ENCODE measurements around the gene CTIF.

The CTIF gene

DNA sequence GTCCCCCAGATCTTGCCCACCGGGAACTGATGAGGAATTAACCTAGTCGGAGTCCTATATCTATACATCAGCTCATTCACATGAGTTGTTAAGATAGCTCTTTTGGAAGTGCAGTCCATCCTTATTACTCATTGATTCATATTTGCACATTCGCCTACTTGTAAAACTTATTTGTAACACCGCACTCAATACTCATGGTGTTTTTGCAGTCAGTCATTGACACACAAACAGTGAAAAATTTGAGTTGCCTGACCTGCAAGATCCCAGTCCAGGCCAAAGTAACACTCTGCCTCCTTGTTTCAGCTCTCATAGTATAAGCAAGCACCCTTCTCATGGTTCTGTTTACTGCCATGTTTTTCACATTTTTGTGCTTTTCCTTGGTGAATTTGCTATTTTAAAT is 180.6 kb downstream of the CTIF start:
- Histone ChIP-seq H3K9me3 (ENCODE audit: insufficient read depth, low read length) (no peaks in the 10 kb centered on the region), H3K27ac (ENCODE audit: low read length) (no peak overlapping the region), H3K27me3 (ENCODE audit: low read depth, low read length) (no peaks in the 10 kb centered on the region; the same call in 1 of the 2 replicates), H3K9ac (ENCODE audit: low read length) (no peak overlapping the region), H3K36me3 (replicated peaks; ENCODE audit: low read depth, low read length) (peaks cover 8% of the 10 kb centered on the region), H3K4me1 (ENCODE audit: low read length) (peaks cover 33% of the 10 kb centered on the region), H2AFZ (ENCODE audit: low read depth, low read length) (no peak overlapping the region), H3K4me2 (ENCODE audit: low read length) (no peak overlapping the region), H3K4me3 (ENCODE audit: low read length) (no peak overlapping the region), H4K20me1 (ENCODE audit: insufficient read depth, low read length) (peaks cover 35% of the 10 kb centered on the region), H3K79me2 (ENCODE audit: low read length) (no peaks in the 10 kb centered on the region)
- TF ChIP-seq CTCF (IDR thresholded peaks at IDR 0.05; ENCODE audit: low read depth, low read length) (no peak), EZH2phosphoT487 (IDR thresholded peaks at IDR 0.05; ENCODE audit: low read depth) (no peak)

GRCh38 chr18:48719974-48720654 is 181.3 kb downstream of the CTIF start:
- Histone ChIP-seq H3K9me3 (ENCODE audit: insufficient read depth, low read length) (no peaks in the 10 kb centered on the region), H3K4me3 (ENCODE audit: low read length) (no peak overlapping the region), H3K79me2 (ENCODE audit: low read length) (no peaks in the 10 kb centered on the region), H3K4me2 (ENCODE audit: low read length) (no peak overlapping the region), H3K27ac (ENCODE audit: low read length) (no peak overlapping the region), H4K20me1 (ENCODE audit: insufficient read depth, low read length) (peaks cover 28% of the 10 kb centered on the region), H3K9ac (ENCODE audit: low read length) (no peak overlapping the region), H3K27me3 (ENCODE audit: low read depth, low read length) (no peaks in the 10 kb centered on the region), H3K4me1 (ENCODE audit: low read length) (peaks cover 34% of the 10 kb centered on the region), H3K36me3 (replicated peaks; ENCODE audit: low read depth, low read length) (peaks cover 8% of the 10 kb centered on the region), H2AFZ (ENCODE audit: low read depth, low read length) (no peak overlapping the region)
- TF ChIP-seq CTCF (IDR thresholded peaks at IDR 0.05; ENCODE audit: low read depth, low read length): no peak
- no peak for TF ChIP-seq EZH2phosphoT487 (IDR thresholded peaks at IDR 0.05; ENCODE audit: low read depth)

DNA sequence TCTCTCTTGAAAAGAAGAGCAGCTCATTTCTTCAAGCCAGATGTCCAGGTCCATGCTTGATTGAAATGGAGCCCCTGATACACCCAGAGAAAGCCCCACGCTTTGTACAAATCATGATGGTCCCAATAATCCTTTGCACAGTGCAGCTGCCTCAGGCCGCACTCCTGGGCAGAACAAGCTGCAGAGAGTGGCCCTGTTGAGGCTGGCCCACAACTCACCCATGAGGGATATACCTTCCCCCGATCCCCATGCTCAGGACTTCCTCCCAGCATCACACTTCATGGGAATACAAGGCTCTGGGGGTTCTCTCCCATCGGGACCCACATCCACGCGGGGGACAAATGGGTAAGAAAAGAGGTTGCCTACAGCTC is 181.8 kb downstream of the CTIF start:
- TF ChIP-seq EZH2phosphoT487 (IDR thresholded peaks at IDR 0.05; ENCODE audit: low read depth) (no peak), CTCF (IDR thresholded peaks at IDR 0.05; ENCODE audit: low read depth, low read length) (no peak)
- peaks cover 11% of the 10 kb centered on the region for H3K36me3 ChIP-seq (replicated peaks; ENCODE audit: low read depth, low read length)

DNA sequence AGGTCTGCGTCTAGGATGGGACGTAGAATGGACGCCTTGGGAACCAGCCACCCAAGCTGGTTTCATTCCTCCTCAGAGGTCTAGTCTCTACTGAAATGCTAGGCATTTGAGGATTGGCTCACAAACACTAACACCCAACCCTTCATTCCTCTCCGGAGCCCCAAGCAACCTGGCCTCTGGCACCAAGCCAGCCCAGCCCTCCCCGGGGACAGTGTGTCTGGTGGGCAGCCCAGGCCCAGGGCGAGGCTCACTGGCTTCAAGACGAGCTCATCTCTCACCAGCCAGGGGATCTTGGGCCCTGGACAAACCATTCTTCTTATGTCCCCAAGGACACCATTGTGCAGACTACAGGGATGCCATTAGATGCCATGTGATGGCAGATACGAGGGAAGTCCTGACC is 182.5 kb downstream of the CTIF start:
- H3K9ac ChIP-seq (ENCODE audit: low read length): no peak overlapping the region
- TF ChIP-seq EZH2phosphoT487 (IDR thresholded peaks at IDR 0.05; ENCODE audit: low read depth): no peak
- TF ChIP-seq CTCF (IDR thresholded peaks at IDR 0.05; ENCODE audit: low read depth, low read length): no peak
- no peak overlapping the region for H3K4me2 ChIP-seq (ENCODE audit: low read length)

More for the DNA sequence above, 181.8 kb downstream of the CTIF start:
- Histone ChIP-seq H3K4me1 (ENCODE audit: low read length) (peaks cover 29% of the 10 kb centered on the region), H4K20me1 (ENCODE audit: insufficient read depth, low read length) (peaks cover 26% of the 10 kb centered on the region), H2AFZ (ENCODE audit: low read depth, low read length) (no peak overlapping the region), H3K27ac (ENCODE audit: low read length) (no peak overlapping the region), H3K4me2 (ENCODE audit: low read length) (no peak overlapping the region), H3K9me3 (ENCODE audit: insufficient read depth, low read length) (no peaks in the 10 kb centered on the region), H3K9ac (ENCODE audit: low read length) (no peak overlapping the region), H3K27me3 (ENCODE audit: low read depth, low read length) (no peaks in the 10 kb centered on the region), H3K4me3 (ENCODE audit: low read length) (no peak overlapping the region), H3K79me2 (ENCODE audit: low read length) (no peaks in the 10 kb centered on the region)

More for the DNA sequence above, 182.5 kb downstream of the CTIF start:
- Histone ChIP-seq H2AFZ (ENCODE audit: low read depth, low read length) (no peak overlapping the region), H4K20me1 (ENCODE audit: insufficient read depth, low read length) (peaks cover 20% of the 10 kb centered on the region; the same call in 1 of the 2 replicates), H3K36me3 (replicated peaks; ENCODE audit: low read depth, low read length) (peaks cover 16% of the 10 kb centered on the region), H3K79me2 (ENCODE audit: low read length) (no peaks in the 10 kb centered on the region), H3K4me3 (ENCODE audit: low read length) (no peak overlapping the region), H3K4me1 (ENCODE audit: low read length) (peaks cover 22% of the 10 kb centered on the region), H3K27ac (ENCODE audit: low read length) (no peak overlapping the region), H3K9me3 (ENCODE audit: insufficient read depth, low read length) (peaks cover 3% of the 10 kb centered on the region; the same call in 1 of the 2 replicates), H3K27me3 (ENCODE audit: low read depth, low read length) (no peaks in the 10 kb centered on the region)
